Measurements from ENCODE around the gene MBD2. TPM values are rescaled to one million over a fixed set of nuclear protein-coding genes. Genes with fewer than 3 reads are reported as not detected.
A peak's percentile ranks its signal among the peaks of the same experiment; 100 is the strongest.

MBD2 gene
- total and polyA plus RNA-seq, 2 donors: 61.4 to 68.5 TPM

DNA sequence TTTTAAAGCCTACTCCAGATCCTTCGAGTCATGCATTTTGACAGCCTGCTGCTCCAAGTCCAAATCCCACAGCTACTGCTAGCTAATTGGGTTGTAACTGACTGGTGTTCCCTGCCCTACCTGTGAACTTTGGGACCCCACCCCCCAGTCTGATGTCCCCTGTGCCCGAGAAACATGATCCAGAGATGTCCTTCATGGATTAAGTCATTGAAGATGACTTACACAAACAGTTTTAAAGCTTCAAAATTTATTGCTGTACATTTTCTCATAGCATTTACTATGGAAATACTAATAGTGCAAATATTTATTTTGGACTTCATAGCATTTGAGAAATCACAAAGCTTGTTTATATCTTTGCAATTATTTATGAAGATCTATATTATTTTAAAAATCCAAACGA is 73.1 kb downstream of the MBD2 start:
- no peaks in the 10 kb centered on the region for H3K27me3 ChIP-seq (ENCODE audit: control insufficient read depth in 2 of 2, insufficient read depth in 1 of 2, low read length in 1 of 2)
- H3K4me3 ChIP-seq (ENCODE audit: low read length in 2 of 2): no peak overlapping the region
- no peak overlapping the region for H3K27ac ChIP-seq (ENCODE audit: low read depth in 1 of 2, low read length in 1 of 2)
- DNase-seq (ENCODE audit: low read depth in 6 of 9, low spot score in 9 of 9): no peak
- no peaks in the 10 kb centered on the region for H3K9me3 ChIP-seq (ENCODE audit: control insufficient read depth in 2 of 2, insufficient read depth in 1 of 2, low read length in 1 of 2)
- 97% methylated on average over 3 of the region's 3 CpGs for WGBS
- peaks cover 16 to 41% of the 10 kb centered on the region in 2 donors for H3K36me3 ChIP-seq (ENCODE audit: control insufficient read depth in 2 of 2, insufficient read depth in 2 of 2, low read length in 1 of 2)
- H3K4me1 ChIP-seq (ENCODE audit: control insufficient read depth in 2 of 2, insufficient read depth in 2 of 2, low read length in 2 of 2): peaks cover 3 to 10% of the 10 kb centered on the region in 2 donors

DNA sequence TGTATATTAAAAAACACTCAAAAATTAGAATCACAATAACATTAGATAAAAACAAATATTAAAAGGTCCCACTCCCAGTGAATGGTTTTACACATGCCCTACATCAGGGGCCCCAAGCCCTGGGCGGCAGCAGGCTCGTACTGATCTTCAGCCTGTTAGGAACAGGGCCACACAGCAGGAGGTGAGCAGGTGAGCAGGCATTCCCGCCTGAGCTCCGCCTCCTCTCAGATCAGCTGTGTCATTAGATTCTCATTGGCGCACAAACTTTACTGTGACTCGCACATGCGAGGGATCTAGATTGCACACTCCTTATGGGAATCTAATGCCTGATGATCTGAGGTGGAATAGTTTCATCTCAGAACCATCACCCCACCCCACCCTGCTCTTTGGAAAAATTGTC is 74.2 kb downstream of the MBD2 start:
- Histone ChIP-seq H3K27ac (ENCODE audit: low read depth in 1 of 2, low read length in 1 of 2) (no peak overlapping the region), H3K4me1 (ENCODE audit: control insufficient read depth in 2 of 2, insufficient read depth in 2 of 2, low read length in 2 of 2) (peaks cover 3 to 10% of the 10 kb centered on the region in 2 donors), H3K36me3 (ENCODE audit: control insufficient read depth in 2 of 2, insufficient read depth in 2 of 2, low read length in 1 of 2) (peaks cover 16 to 34% of the 10 kb centered on the region in 2 donors), H3K9me3 (ENCODE audit: control insufficient read depth in 2 of 2, insufficient read depth in 1 of 2, low read length in 1 of 2) (no peaks in the 10 kb centered on the region), H3K4me3 (ENCODE audit: low read length in 2 of 2) (no peak overlapping the region), H3K27me3 (ENCODE audit: control insufficient read depth in 2 of 2, insufficient read depth in 1 of 2, low read length in 1 of 2) (no peaks in the 10 kb centered on the region)
- DNase-seq (ENCODE audit: low read depth in 6 of 9, low spot score in 9 of 9): no peak
- 98% methylated on average over 7 of the region's 7 CpGs for WGBS

- Histone ChIP-seq H3K4me1 (ENCODE audit: control insufficient read depth in 2 of 2, insufficient read depth in 2 of 2, low read length in 2 of 2) (peaks cover 3 to 10% of the 10 kb centered on the region in 2 donors), H3K27ac (ENCODE audit: low read depth in 1 of 2, low read length in 1 of 2) (no peak overlapping the region), H3K4me3 (ENCODE audit: low read length in 2 of 2) (no peak overlapping the region), H3K27me3 (ENCODE audit: control insufficient read depth in 2 of 2, insufficient read depth in 1 of 2, low read length in 1 of 2) (no peaks in the 10 kb centered on the region), H3K9me3 (ENCODE audit: control insufficient read depth in 2 of 2, insufficient read depth in 1 of 2, low read length in 1 of 2) (no peaks in the 10 kb centered on the region), H3K36me3 (ENCODE audit: control insufficient read depth in 2 of 2, insufficient read depth in 2 of 2, low read length in 1 of 2) (peaks cover 14 to 29% of the 10 kb centered on the region in 2 donors)
- WGBS: 93% methylated on average over 3 of the region's 3 CpGs
- peak in 1 of 9 donors; percentile 14 for DNase-seq (ENCODE audit: low read depth in 6 of 9, low spot score in 9 of 9)
These were observed 75.3 kb downstream of the MBD2 start for GRCh38 chr18:54149078-54149697.

GRCh38 chr18:54148678-54149077 is 75.8 kb downstream of the MBD2 start:
- 99% methylated on average over 4 of the region's 4 CpGs for WGBS
- no peak overlapping the region for H3K27ac ChIP-seq (ENCODE audit: low read depth in 1 of 2, low read length in 1 of 2)

DNA sequence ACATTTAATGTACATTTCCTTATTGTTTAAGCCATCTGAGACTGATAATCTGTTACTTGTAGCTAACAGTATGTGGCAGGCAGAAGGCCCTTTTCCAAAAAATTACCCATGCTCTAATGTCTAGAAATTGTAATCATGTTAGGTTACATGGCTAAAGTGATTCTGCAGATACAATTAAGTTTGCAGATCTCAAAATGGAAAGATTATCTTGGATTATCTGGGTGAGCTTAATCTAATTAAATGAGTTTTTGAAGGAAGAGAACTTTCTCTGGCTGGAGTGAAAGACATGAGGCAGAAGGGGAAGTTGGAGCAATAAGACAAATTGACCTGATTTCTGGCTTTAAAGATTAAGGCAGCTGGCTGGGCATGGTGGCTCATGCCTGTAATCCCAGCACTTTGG is 76.3 kb downstream of the MBD2 start:
- peaks cover 3 to 10% of the 10 kb centered on the region in 2 donors for H3K4me1 ChIP-seq (ENCODE audit: control insufficient read depth in 2 of 2, insufficient read depth in 2 of 2, low read length in 2 of 2)
- peaks cover 6 to 20% of the 10 kb centered on the region in 2 donors for H3K36me3 ChIP-seq (ENCODE audit: control insufficient read depth in 2 of 2, insufficient read depth in 2 of 2, low read length in 1 of 2)
- H3K4me3 ChIP-seq (ENCODE audit: low read length in 2 of 2): no peak overlapping the region
- H3K9me3 ChIP-seq (ENCODE audit: control insufficient read depth in 2 of 2, insufficient read depth in 1 of 2, low read length in 1 of 2): no peaks in the 10 kb centered on the region
- H3K27me3 ChIP-seq (ENCODE audit: control insufficient read depth in 2 of 2, insufficient read depth in 1 of 2, low read length in 1 of 2): no peaks in the 10 kb centered on the region
- no peak for DNase-seq (ENCODE audit: low read depth in 6 of 9, low spot score in 9 of 9)
- peak overlapping the region in 1 of 2 donors; percentile 27 for H3K27ac ChIP-seq (ENCODE audit: low read depth in 1 of 2, low read length in 1 of 2)

More at GRCh38 chr18:54148678-54149077, 75.8 kb downstream of the MBD2 start:
- peaks cover 12 to 26% of the 10 kb centered on the region in 2 donors for H3K36me3 ChIP-seq (ENCODE audit: control insufficient read depth in 2 of 2, insufficient read depth in 2 of 2, low read length in 1 of 2)
- no peaks in the 10 kb centered on the region for H3K27me3 ChIP-seq (ENCODE audit: control insufficient read depth in 2 of 2, insufficient read depth in 1 of 2, low read length in 1 of 2)
- DNase-seq (ENCODE audit: low read depth in 6 of 9, low spot score in 9 of 9): no peak
- no peak overlapping the region for H3K4me3 ChIP-seq (ENCODE audit: low read length in 2 of 2)
- H3K4me1 ChIP-seq (ENCODE audit: control insufficient read depth in 2 of 2, insufficient read depth in 2 of 2, low read length in 2 of 2): peaks cover 3 to 10% of the 10 kb centered on the region in 2 donors
- H3K9me3 ChIP-seq (ENCODE audit: control insufficient read depth in 2 of 2, insufficient read depth in 1 of 2, low read length in 1 of 2): no peaks in the 10 kb centered on the region

- Histone ChIP-seq H3K9me3 (ENCODE audit: control insufficient read depth in 2 of 2, insufficient read depth in 1 of 2, low read length in 1 of 2) (no peaks in the 10 kb centered on the region), H3K4me3 (ENCODE audit: low read length in 2 of 2) (no peak overlapping the region), H3K4me1 (ENCODE audit: control insufficient read depth in 2 of 2, insufficient read depth in 2 of 2, low read length in 2 of 2) (peaks cover 3 to 10% of the 10 kb centered on the region in 2 donors), H3K36me3 (ENCODE audit: control insufficient read depth in 2 of 2, insufficient read depth in 2 of 2, low read length in 1 of 2) (peaks cover under 1 to 13% of the 10 kb centered on the region in 2 donors), H3K27ac (ENCODE audit: low read depth in 1 of 2, low read length in 1 of 2) (peak overlapping the region in 1 of 2 donors; percentile 27), H3K27me3 (ENCODE audit: control insufficient read depth in 2 of 2, insufficient read depth in 1 of 2, low read length in 1 of 2) (no peaks in the 10 kb centered on the region)
- DNase-seq (ENCODE audit: low read depth in 6 of 9, low spot score in 9 of 9): peak in 2 of 9 donors; percentile 25 to 53
- WGBS: 35% methylated on average over 2 of the region's 2 CpGs
These were observed 77.0 kb downstream of the MBD2 start for GRCh38 chr18:54147439-54147838.

GRCh38 chr18:54141041-54141608 is 83.3 kb downstream of the MBD2 start:
- H3K9me3 ChIP-seq (ENCODE audit: control insufficient read depth in 2 of 2, insufficient read depth in 1 of 2, low read length in 1 of 2): peaks cover 0 to 3% of the 10 kb centered on the region in 2 donors
- H3K27ac ChIP-seq (ENCODE audit: low read depth in 1 of 2, low read length in 1 of 2): no peak overlapping the region
- H3K36me3 ChIP-seq (ENCODE audit: control insufficient read depth in 2 of 2, insufficient read depth in 2 of 2, low read length in 1 of 2): no peaks in the 10 kb centered on the region
- no peak for DNase-seq (ENCODE audit: low read depth in 6 of 9, low spot score in 9 of 9)
- WGBS: 95% methylated on average over 3 of the region's 3 CpGs
- H3K4me1 ChIP-seq (ENCODE audit: control insufficient read depth in 2 of 2, insufficient read depth in 2 of 2, low read length in 2 of 2): no peaks in the 10 kb centered on the region
- H3K4me3 ChIP-seq (ENCODE audit: low read length in 2 of 2): no peak overlapping the region
- no peaks in the 10 kb centered on the region for H3K27me3 ChIP-seq (ENCODE audit: control insufficient read depth in 2 of 2, insufficient read depth in 1 of 2, low read length in 1 of 2)

DNA sequence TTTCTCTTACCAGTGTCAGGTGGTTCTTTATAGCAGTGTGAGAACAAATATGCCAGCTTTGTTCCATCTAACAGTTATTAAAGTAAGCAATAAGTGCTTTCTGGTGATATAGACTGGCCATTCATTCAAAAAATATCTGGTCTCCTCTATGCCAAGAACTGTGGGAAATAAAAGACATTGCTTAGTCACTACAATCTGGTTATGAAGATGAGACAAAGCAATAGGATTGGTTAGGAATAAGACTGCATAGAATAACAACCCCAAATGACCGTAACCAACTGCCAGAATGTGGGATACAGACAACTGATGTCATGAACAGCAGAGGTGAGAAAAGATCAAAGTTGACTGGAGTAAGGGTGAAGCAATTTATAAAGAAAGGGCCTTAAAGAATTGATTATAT is 83.8 kb downstream of the MBD2 start:
- no peak overlapping the region for H3K4me3 ChIP-seq (ENCODE audit: low read length in 2 of 2)
- H3K4me1 ChIP-seq (ENCODE audit: control insufficient read depth in 2 of 2, insufficient read depth in 2 of 2, low read length in 2 of 2): no peaks in the 10 kb centered on the region
- H3K36me3 ChIP-seq (ENCODE audit: control insufficient read depth in 2 of 2, insufficient read depth in 2 of 2, low read length in 1 of 2): no peaks in the 10 kb centered on the region
- H3K9me3 ChIP-seq (ENCODE audit: control insufficient read depth in 2 of 2, insufficient read depth in 1 of 2, low read length in 1 of 2): peaks cover 0 to 3% of the 10 kb centered on the region in 2 donors
- DNase-seq (ENCODE audit: low read depth in 6 of 9, low spot score in 9 of 9): no peak
- WGBS: 100% methylated on average over 1 of the region's 1 CpG
- no peaks in the 10 kb centered on the region for H3K27me3 ChIP-seq (ENCODE audit: control insufficient read depth in 2 of 2, insufficient read depth in 1 of 2, low read length in 1 of 2)
- no peak overlapping the region for H3K27ac ChIP-seq (ENCODE audit: low read depth in 1 of 2, low read length in 1 of 2)

DNA sequence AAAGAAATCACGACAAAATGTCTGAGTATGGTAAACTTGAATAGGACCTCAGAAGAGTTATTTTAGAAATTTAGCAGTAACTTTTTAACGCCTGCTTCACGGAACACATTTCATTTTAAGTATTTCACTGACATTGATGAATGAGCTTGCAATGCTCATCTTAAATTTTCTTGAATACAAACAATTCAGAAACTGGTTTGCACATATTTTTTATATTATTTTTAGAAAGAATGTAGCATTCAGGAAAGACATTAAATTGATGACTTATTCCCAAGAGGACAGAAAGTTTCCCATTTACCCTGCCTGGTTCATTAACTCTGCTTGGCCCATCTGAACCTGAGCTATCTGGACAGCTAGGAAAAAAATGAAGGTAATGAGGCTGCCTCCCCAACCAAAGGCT is 89.3 kb downstream of the MBD2 start:
- Histone ChIP-seq H3K4me1 (ENCODE audit: control insufficient read depth in 2 of 2, insufficient read depth in 2 of 2, low read length in 2 of 2) (no peaks in the 10 kb centered on the region), H3K36me3 (ENCODE audit: control insufficient read depth in 2 of 2, insufficient read depth in 2 of 2, low read length in 1 of 2) (no peaks in the 10 kb centered on the region)

More for the DNA sequence above, 89.3 kb downstream of the MBD2 start:
- no peaks in the 10 kb centered on the region for H3K27me3 ChIP-seq (ENCODE audit: control insufficient read depth in 2 of 2, insufficient read depth in 1 of 2, low read length in 1 of 2)
- 98% methylated on average over 3 of the region's 3 CpGs for WGBS
- H3K27ac ChIP-seq (ENCODE audit: low read depth in 1 of 2, low read length in 1 of 2): no peak overlapping the region
- no peak for DNase-seq (ENCODE audit: low read depth in 6 of 9, low spot score in 9 of 9)
- peaks cover 0 to 3% of the 10 kb centered on the region in 2 donors for H3K9me3 ChIP-seq (ENCODE audit: control insufficient read depth in 2 of 2, insufficient read depth in 1 of 2, low read length in 1 of 2)
- no peak overlapping the region for H3K4me3 ChIP-seq (ENCODE audit: low read length in 2 of 2)

All from thymus (tissue), 11 donors.